Epithelial cell of proximal tubule (primary cell): ENCODE measurements around the gene CLCF1. TPM values are rescaled to one million over a fixed set of nuclear protein-coding genes. Genes with fewer than 3 reads are reported as not detected.
A peak's percentile ranks its signal among the peaks of the same experiment; 100 is the strongest.

ENCODE experiments used
- DNase-seq: peaks from one replicate; pipeline ENCODE4 v3.0.0-alpha.2; 2011; ENCODE audit warnings: low read depth
- H3K4me3 ChIP-seq: 2 replicates; pipeline ENCODE4 v1.5.1; 2011; ENCODE audit warnings: low read depth, mild to moderate bottlenecking, low read length
- CTCF ChIP-seq: conservative IDR thresholded peaks from 2 replicates; pipeline ENCODE4 v1.5.1; 2012; ENCODE audit warnings: low read depth, mild to moderate bottlenecking, low read length
- total RNA-seq: library from RNA; depleted of rRNA; stranded (reverse); fragments of >200 nt; gene quantifications from 2 replicates; pipeline ENCODE4 v1.2.3, GENCODE V29; 2015

The CLCF1 gene
- total RNA-seq, 1 donor from 2014 or later = 44.6 TPM

GRCh38 chr11:67372321-67372992, 941 bp downstream of the CLCF1 start:
- H3K4me3 ChIP-seq = peak overlapping the region; percentile 74
- TF ChIP-seq CTCF = no peak
- DNase-seq = no peak

GRCh38 chr11:67371911-67372320, 1.5 kb downstream of the CLCF1 start:
- H3K4me3 ChIP-seq = peak overlapping the region; percentile 74
- TF ChIP-seq CTCF = no peak
- DNase-seq = no peak

GRCh38 chr11:67371189-67371910, 2.0 kb downstream of the CLCF1 start:
- no peak for DNase-seq
- H3K4me3 ChIP-seq = peak overlapping the region; percentile 74
- peak; percentile 68 for TF ChIP-seq CTCF

GRCh38 chr11:67370351-67371076, 2.9 kb downstream of the CLCF1 start:
- DNase-seq = no peak
- H3K4me3 ChIP-seq = peak overlapping the region; percentile 74

GRCh38 chr11:67369801-67370284, 3.6 kb downstream of the CLCF1 start:
- no peak for TF ChIP-seq CTCF
- DNase-seq = no peak
- H3K4me3 ChIP-seq = no peak overlapping the region

More at GRCh38 chr11:67370351-67371076, 2.9 kb downstream of the CLCF1 start:
- TF ChIP-seq CTCF = no peak

- no peak for TF ChIP-seq CTCF
- no peak for DNase-seq
- H3K4me3 ChIP-seq = no peak overlapping the region
These were observed 4.1 kb downstream of the CLCF1 start for GRCh38 chr11:67369275-67369674.
